ENCODE measurements around the gene MIOX.

Gene MIOX

DNA sequence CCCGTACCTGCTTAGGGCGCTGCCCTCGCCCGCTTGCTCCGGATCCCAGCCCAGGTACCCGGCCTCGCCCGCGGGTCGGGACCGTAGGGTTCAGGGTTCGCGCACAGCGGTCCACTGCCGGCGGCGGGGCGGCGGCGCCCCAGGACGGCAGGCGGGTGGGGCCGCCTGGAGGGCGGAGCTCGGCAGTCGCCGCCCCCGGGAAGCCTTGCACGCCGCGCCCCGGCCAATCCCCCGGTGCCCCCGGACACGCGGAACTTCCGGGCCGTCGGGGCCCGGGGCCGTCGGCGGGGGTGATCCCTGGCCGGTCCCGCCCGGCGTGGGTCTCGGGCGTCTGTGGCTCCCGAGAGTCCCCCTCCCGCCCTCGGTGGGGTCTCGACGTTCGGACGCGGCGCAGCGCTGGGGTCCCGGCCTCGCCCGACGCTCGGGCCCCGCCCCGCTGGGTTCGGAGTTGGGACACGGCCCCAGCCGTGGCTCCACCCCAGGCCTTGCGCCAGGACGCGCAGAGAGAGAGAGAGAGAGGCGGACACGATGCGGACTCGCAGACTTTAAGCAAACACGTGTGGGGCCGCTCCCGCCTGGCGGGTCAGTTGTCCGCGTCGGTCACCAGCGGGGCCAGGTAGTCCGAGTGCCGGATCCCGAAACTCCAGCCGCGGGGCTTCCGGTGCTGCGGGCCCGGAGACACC is 43.4 kb downstream of the MIOX start, which contains the start of gene TYMP:
TYMP (minus strand) TSS at position 116 of the 683 bp plus-strand sequence. CDS start 303 bp downstream, outside the sequence.
- Histone ChIP-seq H3K4me3 (ENCODE audit: low read length, poor library complexity, severe bottlenecking) (no peak within 1 kb of the TSS), H3K36me3 (ENCODE audit: insufficient read depth, low read length) (no peaks in the 10 kb centered on the region), H3K4me1 (ENCODE audit: insufficient read depth, low read length, poor library complexity, severe bottlenecking) (peaks cover 18% of the 10 kb centered on the region), H3K79me2 (ENCODE audit: insufficient read depth, low read length) (peaks cover 2% of the 10 kb centered on the region; the same call in 1 of the 2 replicates), H3K9me2 (replicated peaks; ENCODE audit: low read depth, low read length) (no peaks in the 10 kb centered on the region), H3K9ac (ENCODE audit: low read depth, low read length, poor library complexity, severe bottlenecking) (no peak within 1 kb of the TSS), H3K27me3 (ENCODE audit: insufficient read depth, low read length, poor library complexity, severe bottlenecking) (no peaks in the 10 kb centered on the region), H4K20me1 (ENCODE audit: insufficient read depth, low read length, poor library complexity, severe bottlenecking) (peaks cover 6% of the 10 kb centered on the region), H2AFZ (ENCODE audit: low read length) (no peak within 1 kb of the TSS), H3K4me2 (ENCODE audit: low read depth, low read length, poor library complexity, severe bottlenecking) (no peak within 1 kb of the TSS), H3F3A (ENCODE audit: low read depth) (peaks cover 4% of the 10 kb centered on the region; the same call in 1 of the 2 replicates), H3K9me3 (ENCODE audit: insufficient read depth, low read depth, low read length) (no peaks in the 10 kb centered on the region)
- TF ChIP-seq, protein P1, sequence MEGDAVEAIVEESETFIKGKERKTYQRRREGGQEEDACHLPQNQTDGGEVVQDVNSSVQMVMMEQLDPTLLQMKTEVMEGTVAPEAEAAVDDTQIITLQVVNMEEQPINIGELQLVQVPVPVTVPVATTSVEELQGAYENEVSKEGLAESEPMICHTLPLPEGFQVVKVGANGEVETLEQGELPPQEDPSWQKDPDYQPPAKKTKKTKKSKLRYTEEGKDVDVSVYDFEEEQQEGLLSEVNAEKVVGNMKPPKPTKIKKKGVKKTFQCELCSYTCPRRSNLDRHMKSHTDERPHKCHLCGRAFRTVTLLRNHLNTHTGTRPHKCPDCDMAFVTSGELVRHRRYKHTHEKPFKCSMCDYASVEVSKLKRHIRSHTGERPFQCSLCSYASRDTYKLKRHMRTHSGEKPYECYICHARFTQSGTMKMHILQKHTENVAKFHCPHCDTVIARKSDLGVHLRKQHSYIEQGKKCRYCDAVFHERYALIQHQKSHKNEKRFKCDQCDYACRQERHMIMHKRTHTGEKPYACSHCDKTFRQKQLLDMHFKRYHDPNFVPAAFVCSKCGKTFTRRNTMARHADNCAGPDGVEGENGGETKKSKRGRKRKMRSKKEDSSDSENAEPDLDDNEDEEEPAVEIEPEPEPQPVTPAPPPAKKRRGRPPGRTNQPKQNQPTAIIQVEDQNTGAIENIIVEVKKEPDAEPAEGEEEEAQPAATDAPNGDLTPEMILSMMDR (conservative IDR thresholded peaks at IDR 0.05; ENCODE audit: low read length): no peak
- TF ChIP-seq EZH2phosphoT487 (IDR thresholded peaks at IDR 0.05; ENCODE audit: borderline replicate concordance): no peak

DNA sequence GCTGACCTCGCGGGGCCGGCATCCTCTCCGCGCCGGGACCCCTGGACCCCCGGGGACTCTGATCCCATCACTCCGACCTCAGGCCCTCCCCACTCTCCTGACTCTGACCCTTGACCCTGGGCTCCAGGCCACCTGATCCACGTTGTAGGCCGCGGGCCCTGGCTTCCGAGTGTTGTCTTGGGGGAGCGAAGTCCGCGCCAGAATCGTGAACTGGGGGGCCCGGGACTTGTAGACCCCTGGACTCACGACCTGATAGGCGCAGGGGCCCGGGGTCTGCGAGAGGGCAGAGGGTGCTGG is 43.9 kb downstream of the MIOX start:
- peaks cover 4% of the 10 kb centered on the region; the same call in 1 of the 2 replicates for H3F3A ChIP-seq (ENCODE audit: low read depth)
- no peaks in the 10 kb centered on the region for H3K36me3 ChIP-seq (ENCODE audit: insufficient read depth, low read length)
- no peak for TF ChIP-seq EZH2phosphoT487 (IDR thresholded peaks at IDR 0.05; ENCODE audit: borderline replicate concordance)
- TF ChIP-seq, protein P1 (conservative IDR thresholded peaks at IDR 0.05; ENCODE audit: low read length): no peak
- no peaks in the 10 kb centered on the region for H3K27me3 ChIP-seq (ENCODE audit: insufficient read depth, low read length, poor library complexity, severe bottlenecking)
- H3K9me2 ChIP-seq (replicated peaks; ENCODE audit: low read depth, low read length): no peaks in the 10 kb centered on the region
- H3K9me3 ChIP-seq (ENCODE audit: insufficient read depth, low read depth, low read length): no peaks in the 10 kb centered on the region
- H3K4me3 ChIP-seq (ENCODE audit: low read length, poor library complexity, severe bottlenecking): no peak overlapping the region
- H3K4me1 ChIP-seq (ENCODE audit: insufficient read depth, low read length, poor library complexity, severe bottlenecking): peaks cover 18% of the 10 kb centered on the region
- H3K9ac ChIP-seq (ENCODE audit: low read depth, low read length, poor library complexity, severe bottlenecking): no peak overlapping the region
- H4K20me1 ChIP-seq (ENCODE audit: insufficient read depth, low read length, poor library complexity, severe bottlenecking): peaks cover 6% of the 10 kb centered on the region
- no peak overlapping the region for H2AFZ ChIP-seq (ENCODE audit: low read length)
- no peak overlapping the region for H3K4me2 ChIP-seq (ENCODE audit: low read depth, low read length, poor library complexity, severe bottlenecking)
- no peaks in the 10 kb centered on the region for H3K79me2 ChIP-seq (ENCODE audit: insufficient read depth, low read length)

DNA sequence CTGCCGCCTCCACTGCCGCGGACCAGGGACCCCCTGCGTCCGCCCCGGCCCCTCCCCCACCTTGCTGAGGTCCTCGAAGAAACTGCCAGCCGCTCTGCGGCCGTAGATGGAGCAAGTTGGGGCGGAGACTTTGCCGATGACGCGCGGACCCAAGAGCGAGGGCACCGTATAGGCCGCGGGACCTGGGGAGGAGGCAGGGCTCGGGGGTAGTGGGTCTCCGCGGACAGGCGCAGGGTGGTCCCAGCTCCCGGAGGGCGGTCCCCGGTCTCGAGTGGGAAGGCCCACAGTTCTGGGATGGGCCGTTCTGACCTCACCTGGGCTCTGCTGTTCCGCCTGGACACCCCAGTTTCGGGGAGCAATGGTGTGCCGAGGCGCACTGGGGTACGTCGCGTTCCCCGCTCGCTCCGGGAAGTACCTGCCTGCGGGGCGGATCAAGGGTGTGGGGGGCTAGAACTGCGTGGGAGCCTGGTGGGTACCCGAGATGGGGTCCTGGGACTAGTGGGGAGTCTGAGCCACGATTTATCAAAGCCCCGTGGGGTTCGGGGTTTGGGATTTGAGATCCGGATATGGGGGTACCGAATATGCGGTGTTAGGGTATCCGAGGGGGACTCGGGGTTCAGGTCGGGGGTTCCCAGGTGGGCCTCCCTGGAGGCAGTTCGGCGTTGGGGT is 44.4 kb downstream of the MIOX start:
- Histone ChIP-seq H3F3A (ENCODE audit: low read depth) (no peaks in the 10 kb centered on the region), H3K4me1 (ENCODE audit: insufficient read depth, low read length, poor library complexity, severe bottlenecking) (peaks cover 18% of the 10 kb centered on the region), H3K79me2 (ENCODE audit: insufficient read depth, low read length) (no peaks in the 10 kb centered on the region), H3K9me3 (ENCODE audit: insufficient read depth, low read depth, low read length) (no peaks in the 10 kb centered on the region), H3K4me2 (ENCODE audit: low read depth, low read length, poor library complexity, severe bottlenecking) (no peak overlapping the region), H3K4me3 (ENCODE audit: low read length, poor library complexity, severe bottlenecking) (no peak overlapping the region), H3K36me3 (ENCODE audit: insufficient read depth, low read length) (no peaks in the 10 kb centered on the region), H2AFZ (ENCODE audit: low read length) (no peak overlapping the region), H3K9me2 (replicated peaks; ENCODE audit: low read depth, low read length) (no peaks in the 10 kb centered on the region), H3K27me3 (ENCODE audit: insufficient read depth, low read length, poor library complexity, severe bottlenecking) (no peaks in the 10 kb centered on the region), H4K20me1 (ENCODE audit: insufficient read depth, low read length, poor library complexity, severe bottlenecking) (peaks cover 6% of the 10 kb centered on the region), H3K9ac (ENCODE audit: low read depth, low read length, poor library complexity, severe bottlenecking) (no peak overlapping the region)
- TF ChIP-seq, protein P1 (conservative IDR thresholded peaks at IDR 0.05; ENCODE audit: low read length): no peak
- no peak for TF ChIP-seq EZH2phosphoT487 (IDR thresholded peaks at IDR 0.05; ENCODE audit: borderline replicate concordance)

All from Loucy (cell line).